Coronary artery (tissue), 2 donors: ENCODE measurements around the gene TNNT3.

ENCODE experiments used
- DNase-seq: peaks from one replicate; pipeline ENCODE4 v3.0.0-alpha.2; 2017; ENCODE audit warnings: low spot score
- H3K27ac ChIP-seq, 2 donors: fragments of 200-600 bp; sonication (generic); one replicate each; pipeline ENCODE4 v1.5.1; 2016 to 2019
- H3K4me3 ChIP-seq: fragments of 200-600 bp; sonication (generic); 2 replicates; pipeline ENCODE4 v1.5.1; 2016; ENCODE audit warnings: mild to moderate bottlenecking, moderate library complexity
- CTCF ChIP-seq: fragments of 200-600 bp; sonication (generic); IDR thresholded peaks from one replicate; pipeline ENCODE4 v1.5.1; 2019; ENCODE audit warnings: antibody characterized with exemption

The TNNT3 gene

GRCh38 chr11:1942558-1943260 is 23.2 kb downstream of the TNNT3 start:
- Histone ChIP-seq H3K4me3 (no peak overlapping the region), H3K27ac (no peak overlapping the region)
- DNase-seq, result no peak
- no peak for TF ChIP-seq CTCF

DNA sequence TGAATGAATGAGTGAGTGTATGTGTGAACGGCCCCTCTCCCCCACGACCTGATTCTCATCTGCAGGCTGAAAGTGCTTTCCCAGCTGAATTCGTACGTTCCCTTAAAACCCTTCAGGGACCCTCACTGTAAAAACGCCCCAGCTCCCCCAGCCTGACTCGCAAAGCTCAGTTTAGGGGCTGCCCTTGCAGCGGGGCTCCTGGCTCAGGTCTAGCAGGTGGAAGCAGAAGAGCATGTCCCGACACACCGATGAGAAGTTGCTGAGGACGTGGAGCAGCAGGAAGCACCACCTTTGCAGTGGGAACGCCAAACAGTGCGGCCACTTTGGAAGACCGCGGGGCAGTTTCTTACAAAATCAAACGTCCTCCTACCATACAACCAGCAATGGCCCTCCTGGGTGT is 24.1 kb downstream of the TNNT3 start:
- TF ChIP-seq CTCF, result no peak
- no peak overlapping the region for H3K4me3 ChIP-seq
- no peak for DNase-seq
- no peak overlapping the region for H3K27ac ChIP-seq

GRCh38 chr11:1943977-1944376 is 24.5 kb downstream of the TNNT3 start:
- Histone ChIP-seq H3K27ac (no peak overlapping the region), H3K4me3 (no peak overlapping the region)
- DNase-seq, result no peak
- TF ChIP-seq CTCF, result no peak

GRCh38 chr11:1946812-1947484 is 27.4 kb downstream of the TNNT3 start, which contains the start of gene MRPL23:
Gene MRPL23 (plus strand): TSS chr11:1947332. CDS start chr11:1947363, 31 bp downstream.
- Histone ChIP-seq H3K4me3 (no peak within 1 kb of the TSS), H3K27ac (no peak within 1 kb of the TSS)
- no peak for TF ChIP-seq CTCF
- DNase-seq, result no peak

DNA sequence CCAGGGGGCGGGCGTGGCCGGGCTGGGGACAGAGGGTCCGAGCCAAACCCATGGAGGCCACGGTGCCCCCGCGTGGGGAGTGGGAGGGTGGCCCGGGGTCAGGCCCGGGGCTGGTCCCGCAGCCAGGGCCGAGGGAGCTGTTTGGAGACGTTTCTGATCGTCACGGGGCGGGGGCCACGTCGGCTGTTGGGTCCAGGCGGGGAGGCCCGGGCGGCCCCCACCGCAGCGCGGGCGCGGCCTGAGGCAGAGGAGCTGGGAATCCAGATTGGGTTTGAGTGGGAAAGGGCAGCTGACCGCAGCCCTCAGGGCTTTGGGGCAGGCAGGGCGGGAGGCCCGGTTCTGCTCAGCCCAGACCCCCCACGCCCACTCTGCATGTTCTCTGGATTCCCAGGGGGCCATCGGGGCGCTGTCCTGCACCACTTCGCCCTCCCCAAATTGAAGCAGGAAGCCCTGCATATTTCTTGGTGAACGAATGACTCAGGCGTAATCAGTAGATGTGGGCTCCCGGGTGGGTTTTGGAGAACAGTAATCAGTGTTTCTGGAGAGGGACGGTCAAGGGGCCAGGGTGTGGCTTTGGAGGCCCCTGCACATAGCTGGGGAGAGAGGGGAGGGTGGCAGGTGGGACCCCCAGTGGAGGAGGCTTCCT is 28.2 kb downstream of the TNNT3 start:
- no peak for DNase-seq
- Histone ChIP-seq H3K4me3 (no peak overlapping the region), H3K27ac (no peak overlapping the region)
- no peak for TF ChIP-seq CTCF

GRCh38 chr11:1948389-1948788 is 28.9 kb downstream of the TNNT3 start:
- no peak overlapping the region for H3K4me3 ChIP-seq
- H3K27ac ChIP-seq, result no peak overlapping the region
- no peak for TF ChIP-seq CTCF
- no peak for DNase-seq
